HepG2 (cell line): ENCODE data around the gene SINHCAF.

Experiments
- CREB1 ChIP-seq, 2 experiments: fragments of 450-650 bp in 1 of 2; IDR thresholded peaks; 2 replicates each; pipeline ENCODE4 v1.6.1; 2016 to 2017; ENCODE audit warnings: control low read depth in 1 of 2, mild to moderate bottlenecking in 1 of 2, missing compliant biosample characterization in 1 of 2, missing genetic modification characterization in 1 of 2
- ELF4 ChIP-seq: sonication (generic); formaldehyde crosslinking; IDR thresholded peaks from 2 replicates; pipeline ENCODE4 v1.5.0; 2020; ENCODE audit warnings: missing genetic modification reagents, mild to moderate bottlenecking, moderate library complexity, borderline replicate concordance
- FLYWCH1 ChIP-seq: sonication (generic); formaldehyde crosslinking; IDR thresholded peaks from 2 replicates; pipeline ENCODE4 v1.8.1; 2023; ENCODE audit warnings: mild to moderate bottlenecking, missing genetic modification reagents
- GABPA ChIP-seq, 2 experiments: IDR thresholded peaks; 2 replicates each; pipeline ENCODE4 v1.6.1; 2011 to 2016; ENCODE audit warnings: low read depth in 2 of 2, low read length in 1 of 2, missing biosample characterization in 1 of 2, missing genetic modification characterization in 1 of 2
- MAZ ChIP-seq, 2 experiments: sonication (generic) in 1 of 2; formaldehyde crosslinking in 1 of 2; IDR thresholded peaks; 2 replicates each; pipeline versions ENCODE4 v1.5.0 to v1.6.1; 2012 to 2020; ENCODE audit warnings: low read depth in 2 of 2, mild to moderate bottlenecking in 2 of 2, borderline replicate concordance in 1 of 2, improper control_type of control experiment in 1 of 2, low read length in 1 of 2, missing genetic modification reagents in 1 of 2, moderate library complexity in 1 of 2
- MEIS1 ChIP-seq: sonication (generic); formaldehyde crosslinking; IDR thresholded peaks from 2 replicates; pipeline ENCODE4 v1.9.0; 2021; ENCODE audit warnings: mild to moderate bottlenecking, missing genetic modification reagents, moderate library complexity, borderline replicate concordance
- TCF12 ChIP-seq, 2 experiments: fragments of 450-650 bp in 1 of 2; sonication (generic) in 1 of 2; formaldehyde crosslinking in 1 of 2; IDR thresholded peaks; 2 replicates each; pipeline versions ENCODE4 v1.6.1 to v1.8.0; 2017 to 2022; ENCODE audit warnings: antibody characterized with exemption in 1 of 2, mild to moderate bottlenecking in 1 of 2, missing genetic modification reagents in 1 of 2, moderate library complexity in 1 of 2
- TMF1 ChIP-seq: sonication (generic); formaldehyde crosslinking; IDR thresholded peaks from 2 replicates; pipeline ENCODE4 v1.8.1; 2022; ENCODE audit warnings: low read depth, missing genetic modification reagents
- YY1 ChIP-seq: IDR thresholded peaks from 2 replicates; pipeline ENCODE4 v1.6.1; 2011; ENCODE audit warnings: low read length, low read depth, moderate library complexity, mild to moderate bottlenecking; ENCODE audit not compliant: insufficient read depth, insufficient replicate concordance
- ZNF274 ChIP-seq: sonication (generic); formaldehyde crosslinking; IDR thresholded peaks from 2 replicates; pipeline ENCODE4 v1.5.1; 2020; ENCODE audit warnings: mild to moderate bottlenecking, missing genetic modification reagents
- ZNF33B ChIP-seq: sonication (generic); formaldehyde crosslinking; IDR thresholded peaks from 2 replicates; pipeline ENCODE4 v1.5.1; 2020; ENCODE audit warnings: mild to moderate bottlenecking, missing genetic modification reagents
- TF ChIP-seq, protein P1 (sequence below): sonication (generic); formaldehyde crosslinking; IDR thresholded peaks from 2 replicates; pipeline ENCODE4 v1.8.1; 2023; ENCODE audit warnings: mild to moderate bottlenecking, missing genetic modification reagents
- TF ChIP-seq, protein P2 (sequence below): IDR thresholded peaks from 2 replicates; pipeline ENCODE4 v1.6.1; 2012; ENCODE audit warnings: inconsistent platforms
- TF ChIP-seq, protein P3 (sequence below), 2 experiments: IDR thresholded peaks; 2 replicates each; pipeline ENCODE4 v1.6.1; 2011 to 2012; ENCODE audit warnings: low read length in 2 of 2, borderline replicate concordance in 1 of 2, low read depth in 1 of 2, mild to moderate bottlenecking in 1 of 2, moderate library complexity in 1 of 2

DNA sequence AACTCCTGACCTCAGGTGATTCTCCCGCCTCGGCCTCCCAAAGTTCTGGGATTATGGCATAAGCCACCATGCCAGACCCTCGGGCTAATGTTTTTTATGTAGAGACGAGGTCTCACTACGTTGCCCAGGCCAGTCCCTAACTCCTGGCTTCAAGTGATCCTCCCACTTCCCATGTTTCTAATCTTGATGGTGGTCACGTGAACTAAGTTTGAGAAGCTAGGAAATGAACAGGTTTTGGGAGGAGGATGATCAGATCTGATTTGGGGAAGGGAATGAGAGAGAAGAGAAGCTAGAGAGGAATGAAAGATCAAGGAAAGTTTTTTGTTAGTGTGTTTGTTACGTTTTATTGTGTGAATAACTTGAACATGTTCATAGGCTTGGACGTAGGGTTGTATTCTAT is 17.2 kb upstream of the SINHCAF start:
- no peak for TF ChIP-seq MEIS1
- no peak for TF ChIP-seq GABPA (IDR thresholded peaks at IDR 0.05; ENCODE audit: low read depth, low read length)
- TF ChIP-seq GABPA (CRISPR knock-in tag; IDR thresholded peaks at IDR 0.05; ENCODE audit: low read depth) = no peak
- no peak for TF ChIP-seq CREB1 (IDR thresholded peaks at IDR 0.05)
- TF ChIP-seq CREB1 (CRISPR knock-in tag; IDR thresholded peaks at IDR 0.05) = no peak
- TF ChIP-seq FLYWCH1 (CRISPR knock-in tag) = no peak
- no peak for TF ChIP-seq ZNF274
- no peak for TF ChIP-seq TMF1 (CRISPR knock-in tag)
- TF ChIP-seq YY1 = no peak
- TF ChIP-seq, protein P1, sequence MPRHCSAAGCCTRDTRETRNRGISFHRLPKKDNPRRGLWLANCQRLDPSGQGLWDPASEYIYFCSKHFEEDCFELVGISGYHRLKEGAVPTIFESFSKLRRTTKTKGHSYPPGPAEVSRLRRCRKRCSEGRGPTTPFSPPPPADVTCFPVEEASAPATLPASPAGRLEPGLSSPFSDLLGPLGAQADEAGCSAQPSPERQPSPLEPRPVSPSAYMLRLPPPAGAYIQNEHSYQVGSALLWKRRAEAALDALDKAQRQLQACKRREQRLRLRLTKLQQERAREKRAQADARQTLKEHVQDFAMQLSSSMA (CRISPR knock-in tag) = no peak
- no peak for TF ChIP-seq TCF12 (IDR thresholded peaks at IDR 0.05)
- no peak for TF ChIP-seq TCF12 (CRISPR knock-in tag; IDR thresholded peaks at IDR 0.05)
- no peak for TF ChIP-seq MAZ (IDR thresholded peaks at IDR 0.05; ENCODE audit: borderline replicate concordance, low read depth, low read length)
- TF ChIP-seq MAZ (CRISPR knock-in tag; IDR thresholded peaks at IDR 0.05; ENCODE audit: low read depth) = no peak
- TF ChIP-seq, protein P2, sequence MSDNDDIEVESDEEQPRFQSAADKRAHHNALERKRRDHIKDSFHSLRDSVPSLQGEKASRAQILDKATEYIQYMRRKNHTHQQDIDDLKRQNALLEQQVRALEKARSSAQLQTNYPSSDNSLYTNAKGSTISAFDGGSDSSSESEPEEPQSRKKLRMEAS = no peak
- no peak for TF ChIP-seq ELF4 (CRISPR knock-in tag)
- TF ChIP-seq ZNF33B (CRISPR knock-in tag) = no peak
- TF ChIP-seq, protein P3, sequence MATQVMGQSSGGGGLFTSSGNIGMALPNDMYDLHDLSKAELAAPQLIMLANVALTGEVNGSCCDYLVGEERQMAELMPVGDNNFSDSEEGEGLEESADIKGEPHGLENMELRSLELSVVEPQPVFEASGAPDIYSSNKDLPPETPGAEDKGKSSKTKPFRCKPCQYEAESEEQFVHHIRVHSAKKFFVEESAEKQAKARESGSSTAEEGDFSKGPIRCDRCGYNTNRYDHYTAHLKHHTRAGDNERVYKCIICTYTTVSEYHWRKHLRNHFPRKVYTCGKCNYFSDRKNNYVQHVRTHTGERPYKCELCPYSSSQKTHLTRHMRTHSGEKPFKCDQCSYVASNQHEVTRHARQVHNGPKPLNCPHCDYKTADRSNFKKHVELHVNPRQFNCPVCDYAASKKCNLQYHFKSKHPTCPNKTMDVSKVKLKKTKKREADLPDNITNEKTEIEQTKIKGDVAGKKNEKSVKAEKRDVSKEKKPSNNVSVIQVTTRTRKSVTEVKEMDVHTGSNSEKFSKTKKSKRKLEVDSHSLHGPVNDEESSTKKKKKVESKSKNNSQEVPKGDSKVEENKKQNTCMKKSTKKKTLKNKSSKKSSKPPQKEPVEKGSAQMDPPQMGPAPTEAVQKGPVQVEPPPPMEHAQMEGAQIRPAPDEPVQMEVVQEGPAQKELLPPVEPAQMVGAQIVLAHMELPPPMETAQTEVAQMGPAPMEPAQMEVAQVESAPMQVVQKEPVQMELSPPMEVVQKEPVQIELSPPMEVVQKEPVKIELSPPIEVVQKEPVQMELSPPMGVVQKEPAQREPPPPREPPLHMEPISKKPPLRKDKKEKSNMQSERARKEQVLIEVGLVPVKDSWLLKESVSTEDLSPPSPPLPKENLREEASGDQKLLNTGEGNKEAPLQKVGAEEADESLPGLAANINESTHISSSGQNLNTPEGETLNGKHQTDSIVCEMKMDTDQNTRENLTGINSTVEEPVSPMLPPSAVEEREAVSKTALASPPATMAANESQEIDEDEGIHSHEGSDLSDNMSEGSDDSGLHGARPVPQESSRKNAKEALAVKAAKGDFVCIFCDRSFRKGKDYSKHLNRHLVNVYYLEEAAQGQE (IDR thresholded peaks at IDR 0.05; ENCODE audit: borderline replicate concordance in 1 of 2, low read depth in 1 of 2, low read length in 2 of 2) = no peak
